Measurements from ENCODE around the gene MYH8. TPM values are rescaled to one million over a fixed set of nuclear protein-coding genes. Genes with fewer than 3 reads are reported as not detected.

Gene MYH8
- total RNA-seq = not detected in 2 replicates
- long read RNA-seq = 0 reads

- Mint-ChIP-seq H3K4me1 (no peaks in the 10 kb centered on the region), H3K27ac (ENCODE audit: unreplicated experiment) (no peak within 1 kb of the TSS), H3K4me3 (no peak within 1 kb of the TSS), H3K27me3 (ENCODE audit: low read depth) (no peaks in the 10 kb centered on the region), H3K36me3 (ENCODE audit: low read depth) (no peaks in the 10 kb centered on the region), H3K9me3 (no peaks in the 10 kb centered on the region)
- no peak for DNase-seq (ENCODE audit: low read depth, low spot score)
- no peak for TF ChIP-seq CTCF (conservative IDR thresholded peaks at IDR 0.05)
Measured at GRCh38 chr17:10421900-10422542, at the start of gene MYH8. Gene MYH8, minus strand, starts transcription at chr17:10421950. Its CDS starts 1,723 bp downstream, at chr17:10420227.

GRCh38 chr17:10469459-10469858 lies 47.7 kb upstream of the MYH8 start, which contains the start of gene MYH4:
Gene MYH4, minus strand, starts transcription at chr17:10469559. Its CDS starts 2,814 bp downstream, at chr17:10466745.
- DNase-seq (ENCODE audit: low read depth, low spot score) = no peak
- Mint-ChIP-seq H3K9me3 (no peaks in the 10 kb centered on the region), H3K27me3 (ENCODE audit: low read depth) (peaks cover 12% of the 10 kb centered on the region), H3K27ac (ENCODE audit: unreplicated experiment) (no peak within 1 kb of the TSS), H3K4me3 (no peak within 1 kb of the TSS), H3K4me1 (no peaks in the 10 kb centered on the region), H3K36me3 (ENCODE audit: low read depth) (no peaks in the 10 kb centered on the region)
- no peak for TF ChIP-seq CTCF (conservative IDR thresholded peaks at IDR 0.05)

GRCh38 chr17:10463402-10463801 lies 41.7 kb upstream of the MYH8 start:
- Mint-ChIP-seq H3K27ac (ENCODE audit: unreplicated experiment) (no peak overlapping the region), H3K36me3 (ENCODE audit: low read depth) (no peaks in the 10 kb centered on the region), H3K27me3 (ENCODE audit: low read depth) (peaks cover 50% of the 10 kb centered on the region), H3K9me3 (no peaks in the 10 kb centered on the region), H3K4me3 (no peak overlapping the region), H3K4me1 (no peaks in the 10 kb centered on the region)
- no peak for TF ChIP-seq CTCF (conservative IDR thresholded peaks at IDR 0.05)
- DNase-seq (ENCODE audit: low read depth, low spot score) = no peak

- Mint-ChIP-seq H3K36me3 (ENCODE audit: low read depth) (no peaks in the 10 kb centered on the region), H3K9me3 (no peaks in the 10 kb centered on the region), H3K4me3 (no peak overlapping the region), H3K27ac (ENCODE audit: unreplicated experiment) (no peak overlapping the region), H3K27me3 (ENCODE audit: low read depth) (peaks cover 49% of the 10 kb centered on the region), H3K4me1 (no peaks in the 10 kb centered on the region)
- TF ChIP-seq CTCF (conservative IDR thresholded peaks at IDR 0.05) = no peak
- no peak for DNase-seq (ENCODE audit: low read depth, low spot score)
Measured at GRCh38 chr17:10460062-10460461, 38.3 kb upstream of the MYH8 start.

- no peaks in the 10 kb centered on the region for H3K4me1 Mint-ChIP-seq
- no peak overlapping the region for H3K4me3 Mint-ChIP-seq
- no peak for DNase-seq (ENCODE audit: low read depth, low spot score)
- H3K9me3 Mint-ChIP-seq = no peaks in the 10 kb centered on the region
- H3K36me3 Mint-ChIP-seq (ENCODE audit: low read depth) = no peaks in the 10 kb centered on the region
- H3K27ac Mint-ChIP-seq (ENCODE audit: unreplicated experiment) = no peak overlapping the region
- peaks cover 48% of the 10 kb centered on the region for H3K27me3 Mint-ChIP-seq (ENCODE audit: low read depth)
- TF ChIP-seq CTCF (conservative IDR thresholded peaks at IDR 0.05) = no peak
Measured at GRCh38 chr17:10458701-10459100, 37.0 kb upstream of the MYH8 start.
